Colonic mucosa (tissue), 4 donors: ENCODE data around the gene ART4. TPM values are rescaled to one million over a fixed set of nuclear protein-coding genes. Genes with fewer than 3 reads are reported as not detected.

Source experiments
- DNase-seq: peaks from one replicate; pipeline ENCODE4 v3.0.0-alpha.2; 2020
- H3K27ac ChIP-seq: fragments of 200-600 bp; one replicate; pipeline ENCODE4 v1.8.0; 2021
- H3K27me3 ChIP-seq: fragments of 200-600 bp; one replicate; pipeline ENCODE4 v1.8.0; 2021
- H3K36me3 ChIP-seq: fragments of 200-600 bp; one replicate; pipeline ENCODE4 v1.8.0; 2021
- H3K4me1 ChIP-seq: fragments of 200-600 bp; one replicate; pipeline ENCODE4 v1.8.0; 2021; ENCODE audit warnings: mild to moderate bottlenecking
- H3K4me3 ChIP-seq: fragments of 200-600 bp; one replicate; pipeline ENCODE4 v1.8.0; 2021
- H3K9ac ChIP-seq, 2 donors: one replicate each; pipeline ENCODE4 v1.7.0; 2013; ENCODE audit warnings: control low read depth in 2 of 2, low read depth in 2 of 2, low read length in 2 of 2
- H3K9me3 ChIP-seq: fragments of 200-600 bp; one replicate; pipeline ENCODE4 v1.8.0; 2021
- intact Hi-C: fragments of 100-400 bp; cut with DNase I; formaldehyde crosslinking; loops from one replicate; pipeline ENCODE4 v1.14.1; 2022
- total RNA-seq, 2 donors: library from RNA; stranded (reverse); fragmentation: NEBNext Ultra II Directional in 1 of 2; extraction: Animal tissue kit (Norgen Biotek cat#: 25700) in 1 of 2; gene quantifications; one replicate each; pipeline ENCODE4 v1.2.1, GENCODE V29; 2021
- TF ChIP-seq, protein P1 (sequence below): fragments of 200-600 bp; IDR thresholded peaks from one replicate; pipeline ENCODE4 v1.8.0; 2022; ENCODE audit warnings: antibody characterized with exemption, mild to moderate bottlenecking
- donor health status: healthy.
- donor health status: DM: no; HTN: no; CAD: no.
- donor health status: DM: no; HTN: no; CAD: no.

Gene ART4
- total RNA-seq, 2 donors from 2014 or later = 0.49 TPM; not detected in 1

DNA sequence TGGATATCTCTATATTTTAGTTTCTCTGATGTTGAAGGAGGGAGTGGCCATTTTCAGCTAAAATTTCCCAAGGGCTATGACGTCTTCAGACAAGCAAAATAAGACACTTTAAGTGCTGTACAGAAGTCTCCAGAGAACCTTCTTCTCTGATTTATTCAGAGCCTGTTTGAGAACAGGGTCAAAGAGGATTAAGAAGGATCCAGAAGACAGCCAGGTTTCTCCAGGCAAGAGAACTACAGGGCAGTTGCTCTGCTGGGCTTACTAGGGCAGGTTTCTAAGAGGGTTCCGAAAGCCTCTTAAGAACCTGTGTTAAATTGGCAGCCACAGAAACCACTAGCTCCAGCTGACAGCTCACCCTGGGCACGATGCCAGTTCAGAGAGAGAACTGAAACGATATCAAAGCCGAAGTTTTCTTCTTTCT lies 41.1 kb upstream of the ART4 start:
- Histone ChIP-seq H3K27me3 (no peaks in the 10 kb centered on the region), H3K9ac (no peak overlapping the region), H3K4me1 (no peaks in the 10 kb centered on the region), H3K9me3 (no peaks in the 10 kb centered on the region), H3K36me3 (no peaks in the 10 kb centered on the region), H3K4me3 (no peak overlapping the region), H3K27ac (no peak overlapping the region)
- TF ChIP-seq, protein P1, sequence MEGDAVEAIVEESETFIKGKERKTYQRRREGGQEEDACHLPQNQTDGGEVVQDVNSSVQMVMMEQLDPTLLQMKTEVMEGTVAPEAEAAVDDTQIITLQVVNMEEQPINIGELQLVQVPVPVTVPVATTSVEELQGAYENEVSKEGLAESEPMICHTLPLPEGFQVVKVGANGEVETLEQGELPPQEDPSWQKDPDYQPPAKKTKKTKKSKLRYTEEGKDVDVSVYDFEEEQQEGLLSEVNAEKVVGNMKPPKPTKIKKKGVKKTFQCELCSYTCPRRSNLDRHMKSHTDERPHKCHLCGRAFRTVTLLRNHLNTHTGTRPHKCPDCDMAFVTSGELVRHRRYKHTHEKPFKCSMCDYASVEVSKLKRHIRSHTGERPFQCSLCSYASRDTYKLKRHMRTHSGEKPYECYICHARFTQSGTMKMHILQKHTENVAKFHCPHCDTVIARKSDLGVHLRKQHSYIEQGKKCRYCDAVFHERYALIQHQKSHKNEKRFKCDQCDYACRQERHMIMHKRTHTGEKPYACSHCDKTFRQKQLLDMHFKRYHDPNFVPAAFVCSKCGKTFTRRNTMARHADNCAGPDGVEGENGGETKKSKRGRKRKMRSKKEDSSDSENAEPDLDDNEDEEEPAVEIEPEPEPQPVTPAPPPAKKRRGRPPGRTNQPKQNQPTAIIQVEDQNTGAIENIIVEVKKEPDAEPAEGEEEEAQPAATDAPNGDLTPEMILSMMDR = no peak
- DNase-seq = peak; percentile 70
- intact Hi-C loops = no loop called here

DNA sequence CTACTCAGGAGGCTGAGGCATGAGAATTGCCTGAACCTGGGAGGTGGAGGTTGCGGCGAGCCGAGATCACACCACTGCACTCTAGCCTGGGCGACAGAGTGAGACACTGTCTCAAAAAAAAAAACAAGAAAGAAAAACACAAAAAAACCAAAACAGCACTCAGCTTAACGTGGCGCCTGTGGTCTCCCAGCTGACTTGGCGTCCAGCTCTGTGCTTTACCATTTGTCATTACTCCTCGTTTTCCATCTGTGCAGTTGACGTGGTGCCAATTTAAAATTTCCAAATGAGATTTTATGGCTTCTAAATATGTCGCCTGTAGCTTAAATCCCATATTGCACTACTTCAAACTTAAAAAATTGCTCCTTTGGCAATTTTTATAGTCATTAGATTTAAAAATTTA lies 40.4 kb upstream of the ART4 start:
- H3K36me3 ChIP-seq = no peaks in the 10 kb centered on the region
- no peaks in the 10 kb centered on the region for H3K4me1 ChIP-seq
- no peak overlapping the region for H3K9ac ChIP-seq
- TF ChIP-seq, protein P1 = no peak
- DNase-seq = no peak
- intact Hi-C loops = no loop called here
- H3K9me3 ChIP-seq = no peaks in the 10 kb centered on the region
- no peaks in the 10 kb centered on the region for H3K27me3 ChIP-seq
- H3K4me3 ChIP-seq = no peak overlapping the region
- no peak overlapping the region for H3K27ac ChIP-seq

DNA sequence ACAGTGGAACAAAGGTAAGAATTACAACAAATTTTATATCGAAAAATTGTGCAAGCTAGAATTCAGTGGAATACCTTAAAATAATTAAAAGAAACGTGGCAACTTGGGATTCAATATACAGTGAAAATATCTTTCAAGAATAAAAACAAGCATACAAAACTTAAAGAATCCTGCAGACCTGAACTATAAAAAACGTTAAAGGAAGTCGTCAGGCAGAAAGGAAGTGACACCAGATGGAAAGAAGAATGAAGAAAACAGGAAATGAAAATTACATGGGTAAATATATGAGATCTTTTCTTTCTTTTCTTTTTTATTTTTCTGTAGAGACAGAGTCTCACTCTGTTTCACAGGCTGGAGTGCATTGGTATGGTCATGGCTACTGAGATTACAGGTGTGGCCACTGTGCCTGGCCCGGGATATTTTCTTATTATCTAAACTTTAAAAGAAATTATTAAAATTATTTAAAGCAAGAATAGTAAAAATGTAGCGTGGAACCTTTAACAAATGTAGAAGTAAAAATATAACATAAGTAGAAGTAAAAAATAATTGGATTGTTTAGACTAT lies 37.6 kb upstream of the ART4 start:
- no peak overlapping the region for H3K27ac ChIP-seq
- H3K4me3 ChIP-seq = no peak overlapping the region
- no peaks in the 10 kb centered on the region for H3K9me3 ChIP-seq
- no peaks in the 10 kb centered on the region for H3K27me3 ChIP-seq
- H3K4me1 ChIP-seq = no peaks in the 10 kb centered on the region
- no peaks in the 10 kb centered on the region for H3K36me3 ChIP-seq
- intact Hi-C loops = no loop called here
- TF ChIP-seq, protein P1 = no peak
- no peak overlapping the region for H3K9ac ChIP-seq
- DNase-seq = no peak

DNA sequence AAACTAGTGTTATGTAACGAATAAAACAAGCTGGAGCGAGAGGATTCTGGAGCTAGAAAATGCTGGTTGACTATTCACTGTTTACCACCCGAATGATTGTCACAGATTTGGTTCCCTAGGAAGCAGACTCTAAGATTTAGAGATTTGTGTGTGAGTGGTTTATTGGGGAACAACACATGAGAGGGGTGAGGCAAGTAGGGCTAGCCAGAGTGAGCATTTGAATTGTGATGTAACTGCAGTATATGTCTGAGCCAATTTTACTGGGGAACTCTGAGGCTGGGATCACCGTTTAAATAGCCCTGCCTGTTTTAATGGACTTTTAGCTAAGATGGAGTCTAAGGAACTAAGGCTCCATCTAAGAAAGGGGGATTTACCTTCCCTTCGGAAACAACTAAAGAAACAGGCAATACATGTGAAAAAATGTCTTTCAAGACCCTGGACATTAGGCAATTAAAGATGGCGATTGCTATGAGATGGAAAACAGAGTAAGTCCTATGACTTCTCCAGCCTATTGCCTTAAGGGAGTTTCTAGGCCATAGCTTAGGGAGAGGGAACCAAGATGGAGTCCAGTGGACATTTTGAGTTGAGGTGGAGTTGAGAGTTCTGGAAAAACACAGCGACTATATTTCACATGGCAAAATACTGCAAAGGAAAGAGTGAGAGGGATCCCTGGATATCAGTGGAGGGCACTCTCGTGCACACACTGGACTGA lies 36.1 kb upstream of the ART4 start:
- TF ChIP-seq, protein P1 = no peak
- Histone ChIP-seq H3K27ac (no peak overlapping the region), H3K9me3 (no peaks in the 10 kb centered on the region), H3K4me3 (no peak overlapping the region), H3K27me3 (no peaks in the 10 kb centered on the region), H3K9ac (no peak overlapping the region), H3K36me3 (no peaks in the 10 kb centered on the region), H3K4me1 (no peaks in the 10 kb centered on the region)
- intact Hi-C loops = no loop called here
- no peak for DNase-seq

DNA sequence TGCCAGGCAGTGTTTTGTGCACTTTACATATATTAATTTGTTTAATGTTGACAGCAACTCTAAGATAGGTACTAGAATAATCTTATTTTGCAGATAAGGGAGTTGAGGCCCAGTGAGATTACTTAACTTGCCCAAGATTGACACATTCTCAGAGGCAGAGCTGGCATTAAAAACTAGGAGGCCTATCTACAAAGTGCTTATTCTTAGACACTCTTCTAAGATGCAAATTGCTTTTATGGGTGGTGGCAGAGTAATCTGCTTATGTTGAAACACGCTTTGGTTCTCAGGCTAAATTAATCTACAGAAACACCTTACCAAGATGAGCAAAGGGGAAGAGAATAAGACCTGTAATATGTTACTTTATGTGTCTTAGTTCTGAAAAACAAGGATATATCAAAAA lies 35.2 kb upstream of the ART4 start:
- H3K9ac ChIP-seq = no peak overlapping the region
- intact Hi-C loops = no loop called here

More for the DNA sequence above, 35.2 kb upstream of the ART4 start:
- no peak for DNase-seq
- TF ChIP-seq, protein P1 = no peak
- Histone ChIP-seq H3K9me3 (no peaks in the 10 kb centered on the region), H3K27ac (no peak overlapping the region), H3K27me3 (no peaks in the 10 kb centered on the region), H3K4me3 (no peak overlapping the region), H3K36me3 (no peaks in the 10 kb centered on the region), H3K4me1 (no peaks in the 10 kb centered on the region)
